PFSK-1 (cell line): ENCODE results near the gene GATA1.

ENCODE experiments used
- FOXP2 ChIP-seq: optimal IDR thresholded peaks from 2 replicates; pipeline ENCODE3; 2011; ENCODE audit warnings: borderline replicate concordance, control low read depth, inconsistent platforms; ENCODE audit not compliant: insufficient read depth; ENCODE audit errors: extremely low read length, extremely low read depth
- POLR2AphosphoS5 ChIP-seq: IDR thresholded peaks from 2 replicates; pipeline ENCODE4 v1.6.1; 2012; ENCODE audit warnings: low read depth, mild to moderate bottlenecking, control low read depth, low read length, moderate library complexity
- SIN3A ChIP-seq: IDR thresholded peaks from 2 replicates; pipeline ENCODE4 v1.6.1; 2012; ENCODE audit warnings: mild to moderate bottlenecking, low read length, moderate library complexity, borderline replicate concordance; ENCODE audit not compliant: insufficient read depth
- TAF1 ChIP-seq: IDR thresholded peaks from 2 replicates; pipeline ENCODE4 v1.6.1; 2012; ENCODE audit warnings: low read length, control low read depth, borderline replicate concordance; ENCODE audit not compliant: insufficient read depth
- TF ChIP-seq, protein P1 (sequence below), 2 experiments: IDR thresholded peaks; 2 replicates each; pipeline versions ENCODE4 v1.6.1 to v1.8.0; 2011 to 2012; ENCODE audit warnings: low read depth in 2 of 2, low read length in 2 of 2, control low read depth in 1 of 2, inconsistent platforms in 1 of 2, mild to moderate bottlenecking in 1 of 2, moderate library complexity in 1 of 2; ENCODE audit not compliant: insufficient read depth in 1 of 2

The GATA1 gene

GRCh38 chrX:48786825-48787504, 575 bp downstream of the GATA1 start:
- TF ChIP-seq SIN3A (no peak), TAF1 (no peak), POLR2AphosphoS5 (no peak), FOXP2 (no peak)
- TF ChIP-seq, protein P1, sequence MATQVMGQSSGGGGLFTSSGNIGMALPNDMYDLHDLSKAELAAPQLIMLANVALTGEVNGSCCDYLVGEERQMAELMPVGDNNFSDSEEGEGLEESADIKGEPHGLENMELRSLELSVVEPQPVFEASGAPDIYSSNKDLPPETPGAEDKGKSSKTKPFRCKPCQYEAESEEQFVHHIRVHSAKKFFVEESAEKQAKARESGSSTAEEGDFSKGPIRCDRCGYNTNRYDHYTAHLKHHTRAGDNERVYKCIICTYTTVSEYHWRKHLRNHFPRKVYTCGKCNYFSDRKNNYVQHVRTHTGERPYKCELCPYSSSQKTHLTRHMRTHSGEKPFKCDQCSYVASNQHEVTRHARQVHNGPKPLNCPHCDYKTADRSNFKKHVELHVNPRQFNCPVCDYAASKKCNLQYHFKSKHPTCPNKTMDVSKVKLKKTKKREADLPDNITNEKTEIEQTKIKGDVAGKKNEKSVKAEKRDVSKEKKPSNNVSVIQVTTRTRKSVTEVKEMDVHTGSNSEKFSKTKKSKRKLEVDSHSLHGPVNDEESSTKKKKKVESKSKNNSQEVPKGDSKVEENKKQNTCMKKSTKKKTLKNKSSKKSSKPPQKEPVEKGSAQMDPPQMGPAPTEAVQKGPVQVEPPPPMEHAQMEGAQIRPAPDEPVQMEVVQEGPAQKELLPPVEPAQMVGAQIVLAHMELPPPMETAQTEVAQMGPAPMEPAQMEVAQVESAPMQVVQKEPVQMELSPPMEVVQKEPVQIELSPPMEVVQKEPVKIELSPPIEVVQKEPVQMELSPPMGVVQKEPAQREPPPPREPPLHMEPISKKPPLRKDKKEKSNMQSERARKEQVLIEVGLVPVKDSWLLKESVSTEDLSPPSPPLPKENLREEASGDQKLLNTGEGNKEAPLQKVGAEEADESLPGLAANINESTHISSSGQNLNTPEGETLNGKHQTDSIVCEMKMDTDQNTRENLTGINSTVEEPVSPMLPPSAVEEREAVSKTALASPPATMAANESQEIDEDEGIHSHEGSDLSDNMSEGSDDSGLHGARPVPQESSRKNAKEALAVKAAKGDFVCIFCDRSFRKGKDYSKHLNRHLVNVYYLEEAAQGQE (IDR thresholded peaks at IDR 0.05; ENCODE audit: insufficient read depth in 1 of 2, low read depth in 2 of 2, low read length in 2 of 2), result no peak

DNA sequence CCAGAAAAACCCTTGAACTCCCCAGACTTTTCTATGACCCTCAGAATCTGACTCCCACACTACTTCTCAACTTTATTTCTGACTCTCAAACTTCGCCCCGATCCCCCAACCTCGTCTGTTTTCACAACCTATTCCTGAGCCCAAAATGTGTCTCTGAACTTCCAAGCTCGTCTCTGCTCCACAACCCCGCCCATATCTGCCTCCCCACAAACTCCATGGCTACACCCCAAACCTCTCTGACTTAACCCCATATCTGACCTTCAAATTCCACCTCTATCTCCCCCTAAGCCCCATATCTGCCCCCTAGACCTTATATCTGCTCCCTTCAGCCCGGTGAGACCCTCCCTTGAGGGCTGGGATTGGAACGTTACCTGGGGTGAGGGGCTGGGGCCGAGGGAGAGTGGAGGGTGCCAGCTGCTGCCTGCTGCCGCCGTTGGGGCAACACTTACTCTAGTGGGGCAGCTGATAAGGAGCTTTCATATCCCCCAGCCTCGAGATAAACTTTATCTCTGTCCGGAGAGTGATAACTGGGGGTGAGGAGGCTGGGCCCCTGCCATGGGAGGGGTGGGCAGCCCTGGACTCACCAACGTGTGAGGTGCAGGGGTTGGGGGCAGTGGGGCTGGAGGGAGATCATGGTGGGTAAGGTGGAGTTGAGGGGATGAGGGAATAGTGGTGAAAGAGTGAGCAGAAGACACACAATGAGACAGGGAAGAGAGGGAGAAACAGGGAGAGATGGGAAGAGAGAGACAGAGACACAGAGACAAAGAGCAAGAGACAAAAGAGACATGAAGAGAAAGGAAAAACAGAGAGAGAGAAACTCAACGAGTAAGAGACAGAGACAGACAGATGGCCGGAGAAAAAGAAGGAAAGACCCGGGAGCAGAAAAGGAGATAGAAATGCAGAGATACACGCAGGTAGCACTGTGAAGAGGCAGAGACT, 1.4 kb downstream of the GATA1 start:
- TF ChIP-seq SIN3A (no peak), FOXP2 (no peak), POLR2AphosphoS5 (no peak), TAF1 (no peak)
- TF ChIP-seq, protein P1 (IDR thresholded peaks at IDR 0.05; ENCODE audit: insufficient read depth in 1 of 2, low read depth in 2 of 2, low read length in 2 of 2), result no peak

GRCh38 chrX:48789366-48790220, 3.2 kb downstream of the GATA1 start:
- TF ChIP-seq, protein P1 (IDR thresholded peaks at IDR 0.05; ENCODE audit: insufficient read depth in 1 of 2, low read depth in 2 of 2, low read length in 2 of 2), result no peak
- TF ChIP-seq FOXP2, result no peak
- TF ChIP-seq POLR2AphosphoS5, result no peak
- no peak for TF ChIP-seq TAF1
- no peak for TF ChIP-seq SIN3A

DNA sequence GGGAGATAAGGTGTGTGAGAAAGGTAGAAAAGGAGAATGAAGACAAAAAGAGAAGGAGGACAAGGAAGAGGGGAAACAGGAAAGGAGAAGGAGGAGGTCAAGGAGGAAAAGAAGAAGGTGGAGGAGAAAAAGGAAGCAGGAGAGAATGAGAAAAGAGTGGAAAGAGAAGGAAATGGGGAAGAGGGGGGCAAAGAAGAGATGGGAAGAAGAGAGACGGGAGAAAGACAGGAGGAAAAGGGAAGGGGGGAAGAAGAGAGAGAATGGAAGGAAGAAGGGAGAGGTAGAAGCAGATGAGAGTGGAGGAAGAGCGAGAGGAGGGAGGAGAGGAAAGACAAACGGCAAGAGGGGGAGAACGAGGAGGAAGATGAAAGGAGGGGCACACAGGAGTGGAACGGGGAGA, 4.1 kb downstream of the GATA1 start:
- TF ChIP-seq SIN3A, result no peak
- TF ChIP-seq FOXP2, result no peak
- TF ChIP-seq, protein P1 (IDR thresholded peaks at IDR 0.05; ENCODE audit: insufficient read depth in 1 of 2, low read depth in 2 of 2, low read length in 2 of 2), result no peak
- TF ChIP-seq TAF1, result no peak
- TF ChIP-seq POLR2AphosphoS5, result no peak
